A549 (cell line): ENCODE measurements around the gene IFI44L. TPM values are rescaled to one million over a fixed set of nuclear protein-coding genes. Genes with fewer than 3 reads are reported as not detected.

ENCODE experiments used
- ATAC-seq, 2 experiments: fragments of 200-7000 bp in 1 of 2; fragments of >200 bp in 1 of 2; cut with Nextera tagmentation in 1 of 2; cut with Tn5 transposase in 1 of 2; 3 replicates each; pipeline versions ENCODE4 v1.8.0 to v1.9.1; 2018 to 2020; ENCODE audit warnings: mild to moderate bottlenecking in 1 of 2, moderate library complexity in 1 of 2
- CTCF ChIA-PET: fragments of 300-600 bp; sonication (Branson Sonifier 250); formaldehyde crosslinking; extraction: SDS; loops from one replicate; lab custom pipeline; 2021; ENCODE audit warnings: antibody characterized with exemption, inconsistent platforms; lab: Yijun Ruan, JAX
- POLR2A ChIA-PET: fragments of 350-600 bp; formaldehyde crosslinking; extraction: SDS; loops from one replicate; lab custom pipeline; 2021; ENCODE audit warnings: antibody characterized with exemption, inconsistent platforms; lab: Yijun Ruan, JAX
- DNase-seq, 2 experiments: peaks; one replicate each; pipeline versions ENCODE4 v3.0.0 to v3.0.0-alpha.2; 2011 to 2016; ENCODE audit warnings: low read depth in 1 of 2, low spot score in 1 of 2
- FAIRE-seq: peaks from 2 replicates; lab custom pipeline; 2011; peaks lifted over from hg19 to GRCh38; lab: Jason Lieb, UNC
- H3K27ac ChIP-seq, 2 experiments: fragments of >200 bp; sonication (Bioruptor Twin); formaldehyde crosslinking; 3 replicates each; pipeline ENCODE4 v1.5.1; 2016 to 2017
- H3K4me1 ChIP-seq: fragments of >200 bp; sonication (Bioruptor Twin); formaldehyde crosslinking; 3 replicates; pipeline ENCODE4 v1.6.1; 2016
- H3K4me2 ChIP-seq: fragments of >200 bp; sonication (Bioruptor Twin); formaldehyde crosslinking; 3 replicates; pipeline ENCODE4 v1.6.1; 2016
- H3K4me3 ChIP-seq: fragments of >200 bp; sonication (Bioruptor Twin); formaldehyde crosslinking; 3 replicates; pipeline ENCODE4 v1.5.1; 2016
- H3K9me3 ChIP-seq: fragments of >200 bp; sonication (Bioruptor Twin); formaldehyde crosslinking; 3 replicates; pipeline ENCODE4 v1.6.1; 2016
- CBX2 ChIP-seq: fragments of 200-600 bp; sonication (generic); IDR thresholded peaks from 2 replicates; pipeline ENCODE4 v1.6.1; 2016; ENCODE audit warnings: low read depth, mild to moderate bottlenecking, borderline replicate concordance
- CHD4 ChIP-seq: fragments of 200-600 bp; sonication (generic); IDR thresholded peaks from 2 replicates; pipeline ENCODE4 v1.6.1; 2016; ENCODE audit warnings: antibody characterized with exemption, mild to moderate bottlenecking, borderline replicate concordance
- EHF ChIP-seq: fragments of 250-450 bp; sonication (Bioruptor Pico); IDR thresholded peaks from 2 replicates; pipeline ENCODE4 v1.5.0; 2020; ENCODE audit warnings: mild to moderate bottlenecking
- FOSL2 ChIP-seq, 2 experiments: fragments of 450-650 bp in 1 of 2; fragments of >200 bp in 1 of 2; sonication (Bioruptor Twin) in 1 of 2; formaldehyde crosslinking; IDR thresholded peaks; 2 replicates each; pipeline versions ENCODE4 v1.5.0 to v1.6.1; 2016 to 2020; ENCODE audit warnings: mild to moderate bottlenecking in 1 of 2, moderate library complexity in 1 of 2
- GATA3 ChIP-seq: IDR thresholded peaks from 2 replicates; pipeline ENCODE4 v1.6.1; 2012; ENCODE audit warnings: borderline replicate concordance
- HEYL ChIP-seq: fragments of 250-450 bp; sonication (Bioruptor Pico); IDR thresholded peaks from 2 replicates; pipeline ENCODE4 v1.8.0; 2021; ENCODE audit warnings: mild to moderate bottlenecking, moderate library complexity
- KDM1A ChIP-seq: fragments of 200-600 bp; sonication (generic); IDR thresholded peaks from 2 replicates; pipeline ENCODE4 v1.6.1; 2016; ENCODE audit warnings: low read depth, mild to moderate bottlenecking
- KDM5A ChIP-seq: fragments of 200-600 bp; sonication (generic); IDR thresholded peaks from 2 replicates; pipeline ENCODE4 v1.6.1; 2016; ENCODE audit warnings: antibody characterized with exemption, mild to moderate bottlenecking
- MYC ChIP-seq: IDR thresholded peaks from 2 replicates; pipeline ENCODE4 v1.6.1; 2012; ENCODE audit warnings: mild to moderate bottlenecking, inconsistent platforms, low read length, improper control_type of control experiment, borderline replicate concordance
- NPAS2 ChIP-seq: fragments of 250-450 bp; sonication (Bioruptor Pico); IDR thresholded peaks from 2 replicates; pipeline ENCODE4 v1.8.0; 2022; ENCODE audit warnings: mild to moderate bottlenecking, moderate library complexity, borderline replicate concordance
- NR3C1 ChIP-seq: fragments of >200 bp; sonication (Bioruptor Twin); formaldehyde crosslinking; IDR thresholded peaks from 3 replicates; pipeline ENCODE4 v1.6.1; 2017
- POLR2AphosphoS2 ChIP-seq: conservative IDR thresholded peaks from 2 replicates; pipeline ENCODE4 v1.6.1; 2012; ENCODE audit warnings: low read length, improper control_type of control experiment, inconsistent platforms
- RCOR1 ChIP-seq: fragments of 150-350 bp; IDR thresholded peaks from 2 replicates; pipeline ENCODE4 v1.6.1; 2014; ENCODE audit warnings: antibody characterized with exemption, low read length, low read depth
- RFX5 ChIP-seq: fragments of 450-650 bp; IDR thresholded peaks from 2 replicates; pipeline ENCODE4 v1.7.1; 2014; ENCODE audit warnings: antibody characterized with exemption, mild to moderate bottlenecking, moderate library complexity
- RNF2 ChIP-seq: fragments of 200-600 bp; sonication (generic); IDR thresholded peaks from 2 replicates; pipeline ENCODE4 v1.6.1; 2016; ENCODE audit warnings: low read depth, mild to moderate bottlenecking, antibody characterized with exemption, moderate library complexity, borderline replicate concordance
- SMC3 ChIP-seq: fragments of >200 bp; sonication (Bioruptor Twin); formaldehyde crosslinking; IDR thresholded peaks from 3 replicates; pipeline ENCODE4 v1.6.1; 2018; ENCODE audit warnings: inconsistent platforms
- SREBF2 ChIP-seq: fragments of 450-650 bp; IDR thresholded peaks from 2 replicates; pipeline ENCODE4 v1.6.1; 2014; ENCODE audit warnings: mild to moderate bottlenecking, moderate library complexity
- ZC3H11A ChIP-seq: fragments of 450-650 bp; IDR thresholded peaks from 2 replicates; pipeline ENCODE4 v1.6.1; 2014; ENCODE audit warnings: antibody characterized with exemption, mild to moderate bottlenecking
- WGBS: methylation state at CpG from one replicate; pipeline ENCODE4 v1.1.6; 2017; ENCODE audit errors: missing lambda C conversion rate; 5-methylcytosine and 5-hydroxymethylcytosine counted together
- polyA minus RNA-seq: library from RNA; depleted of rRNA, polyadenylated mRNA; stranded (reverse); fragments of >200 nt; gene quantifications from 2 replicates; pipeline ENCODE4 v1.2.3, GENCODE V29; 2011; rRNA and poly(A)+ RNA removed
- polyA plus RNA-seq, 4 experiments: library from polyadenylated mRNA; depleted of rRNA in 3 of 4; stranded (reverse); fragments of >200 nt; fragmentation: RNase III in 1 of 4; extraction: RNeasy Plus Mini Kit Qiagen cat#74134 plus additional on column Dnase treatment in 1 of 4; gene quantifications; 2 replicates in 3 of 4; 3 replicates in 1 of 4; pipeline ENCODE4 v1.2.3, GENCODE V29; 2011 to 2017
- TF ChIP-seq, protein P1 (sequence below): IDR thresholded peaks from 2 replicates; pipeline ENCODE4 v1.6.1; 2012
- TF ChIP-seq, protein P2 (sequence below): IDR thresholded peaks from 2 replicates; pipeline ENCODE4 v1.6.1; 2012; ENCODE audit warnings: low read depth, borderline replicate concordance
- TF ChIP-seq, protein P3 (sequence below): fragments of >200 bp; sonication (Bioruptor Twin); formaldehyde crosslinking; IDR thresholded peaks from 3 replicates; pipeline ENCODE4 v1.6.1; 2016
- TF ChIP-seq, protein P4 (sequence below): IDR thresholded peaks from 2 replicates; pipeline ENCODE4 v1.6.1; 2012

The IFI44L gene
- polyA plus RNA-seq (2011; rRNA removed) (not detected in 2 replicates), polyA plus RNA-seq (2017; fragmentation: RNase III; extraction: RNeasy Plus Mini Kit Qiagen cat#74134 plus additional on column Dnase treatment) (0.04 to 0.11 TPM (median 0.05 TPM) in 3 replicates), polyA minus RNA-seq (not detected in 2 replicates)
- polyA plus RNA-seq (2012; cell fraction: cytosol; rRNA removed): not detected in 2 replicates
- polyA plus RNA-seq (2012; cell fraction: nucleus; rRNA removed): not detected in 2 replicates

DNA sequence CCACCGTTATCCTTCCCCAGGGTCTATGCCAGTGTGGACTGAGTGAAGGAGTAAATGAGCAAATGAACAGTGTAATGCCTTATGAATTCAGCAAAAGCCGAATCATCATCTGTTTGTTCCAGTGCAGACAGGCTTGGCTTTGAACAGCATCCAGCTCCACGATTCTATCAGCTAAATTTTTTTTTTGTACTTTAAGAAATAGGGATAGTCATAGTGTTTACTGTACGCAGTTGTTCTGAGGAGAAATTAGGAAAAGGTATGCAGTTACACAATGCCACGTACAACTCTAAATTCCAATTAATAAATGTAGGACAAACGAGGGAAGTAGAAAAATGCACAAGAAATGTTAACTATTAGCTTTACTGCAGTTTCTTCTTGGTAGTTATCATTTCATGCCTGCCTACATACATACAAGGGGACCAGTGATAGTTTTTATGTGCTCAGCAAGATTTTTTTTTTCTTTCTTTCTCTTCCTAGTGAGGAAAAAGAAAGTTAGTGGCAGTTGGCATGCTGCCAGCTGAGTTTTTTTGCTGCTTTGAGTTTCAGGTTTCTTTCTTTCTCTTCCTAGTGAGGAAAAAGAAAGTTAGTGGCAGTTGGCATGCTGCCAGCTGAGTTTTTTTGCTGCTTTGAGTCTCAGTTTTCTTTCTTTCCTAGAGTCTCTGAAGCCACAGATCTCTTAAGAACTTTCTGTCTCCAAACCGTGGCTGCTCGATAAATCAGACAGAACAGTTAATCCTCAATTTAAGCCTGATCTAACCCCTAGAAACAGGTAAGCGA lies at the start of gene IFI44L:
Gene IFI44L, plus strand, starts transcription at position 646 of the 777 bp plus-strand sequence. CDS start 7,468 bp downstream, outside the sequence.
- FAIRE-seq: no peak
- Histone ChIP-seq H3K9me3 (no peaks in the 10 kb centered on the region), H3K4me3 (no peak within 1 kb of the TSS)
- ATAC-seq: peak; percentile 20 to 47; a peak in 1 of 6 replicates
- POLR2A ChIA-PET: no interaction called here
- WGBS: 44% methylated on average over 9 of the region's 9 CpGs
- DNase-seq: no peak
- TF ChIP-seq KDM1A (no peak), FOSL2 (IDR thresholded peaks at IDR 0.05) (no peak), FOSL2 (CRISPR knock-in tag; IDR thresholded peaks at IDR 0.05) (no peak), HEYL (no peak), POLR2AphosphoS2 (no peak)
- TF ChIP-seq, all 56 proteins: peak for 0
- CTCF ChIA-PET: interaction anchor here (1.4 kb wide), 1 partner anchor 56 kb away, joined by 5 read pairs; no protein-coding TSS in a partner anchor
- Histone ChIP-seq H3K27ac (peak within 1 kb of the TSS in 1 of 2 experiments; percentile 25; a peak in 3 of 6 replicates), H3K4me2 (peak within 1 kb of the TSS; percentile 65), H3K4me1 (peaks cover 3% of the 10 kb centered on the region; the same call in 1 of the 3 replicates)

DNA sequence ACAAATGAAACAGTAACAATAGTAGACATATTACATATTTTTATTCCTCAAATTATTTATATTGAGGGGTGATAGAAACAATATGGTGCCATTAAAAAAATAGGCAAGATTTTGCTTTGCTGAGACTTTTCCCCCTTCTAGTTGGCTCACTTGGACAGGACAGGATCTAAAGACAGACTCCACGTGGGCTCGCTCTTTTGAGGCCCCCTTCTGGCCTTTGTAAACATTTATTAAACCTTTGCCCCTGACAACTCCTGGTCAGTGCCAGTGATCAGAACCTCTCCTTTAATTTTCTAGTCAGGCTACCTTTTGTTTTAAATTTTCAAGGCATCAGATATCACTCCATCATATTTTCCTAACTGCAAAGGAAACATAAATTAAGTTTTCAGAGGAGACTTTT lies 49.7 kb upstream of the IFI44L start:
- WGBS: 32% methylated on average over 2 of the region's 2 CpGs

DNA sequence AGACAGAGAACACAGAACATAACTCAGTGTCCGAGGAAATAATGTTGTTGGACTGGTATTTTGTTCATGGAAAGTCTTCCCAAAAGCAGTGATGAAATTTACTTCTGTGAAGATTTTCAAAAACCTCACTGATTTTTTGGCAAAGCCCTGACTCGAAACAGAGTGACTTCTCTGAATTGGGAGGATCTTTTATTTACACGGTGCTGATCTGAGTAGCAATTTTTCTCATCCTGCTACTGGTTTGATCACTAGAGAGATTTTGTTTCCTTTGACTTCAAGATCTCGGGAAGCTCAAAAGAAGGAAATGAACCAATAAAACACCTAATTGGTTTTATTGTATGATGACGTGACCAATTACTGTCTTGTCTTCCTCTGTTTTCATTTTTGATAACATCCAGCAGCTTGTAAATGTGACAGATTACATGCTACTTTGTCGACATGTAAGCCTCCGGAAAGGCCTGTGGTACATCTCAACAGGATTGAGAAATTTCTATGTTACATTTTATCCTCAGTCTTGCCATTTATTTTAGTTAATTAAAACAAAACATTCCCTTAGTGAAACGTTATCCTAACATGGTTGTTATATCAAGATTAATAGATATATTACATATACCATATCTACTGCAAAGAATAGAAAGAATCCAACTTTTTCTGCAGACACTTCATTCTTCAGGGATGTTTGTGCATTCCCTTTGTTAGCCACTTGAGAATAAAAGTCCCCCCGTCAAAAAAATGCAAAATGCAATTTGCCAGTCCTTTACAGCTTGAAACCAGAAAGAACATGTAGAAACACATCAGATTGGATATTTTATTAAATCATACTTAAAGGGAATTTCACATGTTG lies 42.8 kb upstream of the IFI44L start:
- CTCF ChIA-PET: no interaction called here
- WGBS: 44% methylated on average over 9 of the region's 9 CpGs
- FAIRE-seq (no peak), ATAC-seq (no peak)
- no peak overlapping the region for H3K27ac ChIP-seq
- no peaks in the 10 kb centered on the region for H3K4me1 ChIP-seq
- TF ChIP-seq NPAS2 (CRISPR knock-in tag): no peak
- TF ChIP-seq SMC3: no peak
- no peak for TF ChIP-seq ZC3H11A
- TF ChIP-seq CBX2: no peak
- TF ChIP-seq HEYL: no peak
- no peak for TF ChIP-seq KDM5A
- no peak for TF ChIP-seq SREBF2
- TF ChIP-seq EHF (CRISPR knock-in tag): no peak
- TF ChIP-seq GATA3: no peak
- TF ChIP-seq MYC: no peak
- TF ChIP-seq, all 56 proteins: peak for 0
- Histone ChIP-seq H3K4me3 (no peak overlapping the region), H3K4me2 (no peak overlapping the region), H3K9me3 (no peaks in the 10 kb centered on the region)
- POLR2A ChIA-PET: no interaction called here
- DNase-seq: no peak

More for the DNA sequence above, 49.7 kb upstream of the IFI44L start:
- Histone ChIP-seq H3K4me1 (no peaks in the 10 kb centered on the region), H3K4me2 (no peak overlapping the region), H3K9me3 (no peaks in the 10 kb centered on the region), H3K27ac (no peak overlapping the region), H3K4me3 (no peak overlapping the region)
- FAIRE-seq (no peak), ATAC-seq (no peak), DNase-seq (no peak)
- POLR2A ChIA-PET: no interaction called here
- TF ChIP-seq CHD4: no peak
- CTCF ChIA-PET: no interaction called here

DNA sequence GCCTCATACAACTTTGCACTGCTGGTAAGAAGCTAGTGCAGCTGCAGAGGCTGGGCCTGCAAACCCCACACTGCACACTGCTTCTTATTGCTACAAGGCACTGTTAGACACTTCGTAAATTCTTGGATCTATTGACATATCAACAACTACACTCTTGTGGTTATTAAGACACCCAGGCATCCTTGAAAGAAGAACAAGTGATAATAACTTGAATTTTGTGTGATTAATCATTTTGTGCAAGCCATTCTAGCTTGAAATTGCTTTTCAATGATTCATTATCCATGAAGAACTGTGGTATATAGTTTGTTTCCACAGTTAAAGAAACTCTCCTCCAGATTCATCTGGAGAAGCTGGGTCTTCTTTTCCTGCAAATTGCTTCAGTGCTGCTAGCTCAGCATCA lies 33.7 kb upstream of the IFI44L start:
- no peak overlapping the region for H3K27ac ChIP-seq
- H3K4me3 ChIP-seq: no peak overlapping the region
- H3K9me3 ChIP-seq: no peaks in the 10 kb centered on the region
- H3K4me1 ChIP-seq: no peaks in the 10 kb centered on the region
- DNase-seq (no peak), FAIRE-seq (no peak), ATAC-seq (no peak)
- WGBS: 0% methylated on average over 1 of the region's 1 CpG
- POLR2A ChIA-PET: no interaction called here
- no peak overlapping the region for H3K4me2 ChIP-seq
- CTCF ChIA-PET: no interaction called here
- TF ChIP-seq, protein P1, sequence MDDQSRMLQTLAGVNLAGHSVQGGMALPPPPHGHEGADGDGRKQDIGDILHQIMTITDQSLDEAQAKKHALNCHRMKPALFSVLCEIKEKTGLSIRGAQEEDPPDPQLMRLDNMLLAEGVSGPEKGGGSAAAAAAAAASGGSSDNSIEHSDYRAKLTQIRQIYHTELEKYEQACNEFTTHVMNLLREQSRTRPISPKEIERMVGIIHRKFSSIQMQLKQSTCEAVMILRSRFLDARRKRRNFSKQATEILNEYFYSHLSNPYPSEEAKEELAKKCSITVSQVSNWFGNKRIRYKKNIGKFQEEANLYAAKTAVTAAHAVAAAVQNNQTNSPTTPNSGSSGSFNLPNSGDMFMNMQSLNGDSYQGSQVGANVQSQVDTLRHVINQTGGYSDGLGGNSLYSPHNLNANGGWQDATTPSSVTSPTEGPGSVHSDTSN: no peak
- TF ChIP-seq KDM5A: no peak
- no peak for TF ChIP-seq RCOR1
- no peak for TF ChIP-seq RNF2
- TF ChIP-seq, protein P2, sequence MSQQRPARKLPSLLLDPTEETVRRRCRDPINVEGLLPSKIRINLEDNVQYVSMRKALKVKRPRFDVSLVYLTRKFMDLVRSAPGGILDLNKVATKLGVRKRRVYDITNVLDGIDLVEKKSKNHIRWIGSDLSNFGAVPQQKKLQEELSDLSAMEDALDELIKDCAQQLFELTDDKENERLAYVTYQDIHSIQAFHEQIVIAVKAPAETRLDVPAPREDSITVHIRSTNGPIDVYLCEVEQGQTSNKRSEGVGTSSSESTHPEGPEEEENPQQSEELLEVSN: no peak
- TF ChIP-seq NR3C1: no peak
- TF ChIP-seq EHF (CRISPR knock-in tag): no peak
- TF ChIP-seq, protein P3, sequence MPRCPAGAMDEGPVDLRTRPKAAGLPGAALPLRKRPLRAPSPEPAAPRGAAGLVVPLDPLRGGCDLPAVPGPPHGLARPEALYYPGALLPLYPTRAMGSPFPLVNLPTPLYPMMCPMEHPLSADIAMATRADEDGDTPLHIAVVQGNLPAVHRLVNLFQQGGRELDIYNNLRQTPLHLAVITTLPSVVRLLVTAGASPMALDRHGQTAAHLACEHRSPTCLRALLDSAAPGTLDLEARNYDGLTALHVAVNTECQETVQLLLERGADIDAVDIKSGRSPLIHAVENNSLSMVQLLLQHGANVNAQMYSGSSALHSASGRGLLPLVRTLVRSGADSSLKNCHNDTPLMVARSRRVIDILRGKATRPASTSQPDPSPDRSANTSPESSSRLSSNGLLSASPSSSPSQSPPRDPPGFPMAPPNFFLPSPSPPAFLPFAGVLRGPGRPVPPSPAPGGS: no peak
- TF ChIP-seq SREBF2: no peak
- TF ChIP-seq RFX5: no peak
- TF ChIP-seq, protein P4, sequence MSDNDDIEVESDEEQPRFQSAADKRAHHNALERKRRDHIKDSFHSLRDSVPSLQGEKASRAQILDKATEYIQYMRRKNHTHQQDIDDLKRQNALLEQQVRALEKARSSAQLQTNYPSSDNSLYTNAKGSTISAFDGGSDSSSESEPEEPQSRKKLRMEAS: no peak
